ENCODE results near the gene CEACAM21.

CEACAM21 gene

DNA sequence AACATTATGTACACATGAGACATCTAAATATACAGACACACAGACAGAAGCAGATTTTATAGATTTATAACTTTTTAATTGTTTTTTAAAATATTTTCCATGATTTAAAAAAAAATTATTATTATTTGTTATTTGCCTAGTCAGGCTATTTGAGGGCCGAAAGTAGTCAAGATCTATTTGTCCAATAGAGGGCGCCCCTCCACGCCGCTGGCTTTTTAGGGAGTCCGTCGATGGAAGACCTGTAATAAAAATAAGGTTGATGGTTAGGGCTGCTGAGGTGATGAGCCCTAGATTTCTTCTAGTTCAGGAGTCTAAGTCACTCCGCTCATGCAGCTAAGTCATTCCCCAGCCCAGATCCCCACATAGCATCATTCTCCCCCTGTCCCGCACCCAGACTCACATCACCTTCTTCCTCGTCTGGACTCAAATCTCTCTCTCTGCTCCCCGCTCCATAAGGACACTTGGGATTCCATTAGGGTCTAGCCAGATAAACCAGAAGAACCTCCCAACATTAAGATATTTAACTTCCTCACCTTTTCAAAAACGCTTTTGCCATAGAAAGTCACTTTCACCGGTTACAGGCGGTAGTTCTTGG is 33.9 kb upstream of the CEACAM21 start (continued):
- TF ChIP-seq CTCF (tag by site-specific recombination; IDR thresholded peaks at IDR 0.05) (0 out of 2 replicates have a peak, but pooled peaks have one; percentile 25), HOXD13 (CRISPR knock-in tag; IDR thresholded peaks at IDR 0.05; ENCODE audit: borderline replicate concordance) (no peak), ZNF354C (tag by site-specific recombination; IDR thresholded peaks at IDR 0.05; ENCODE audit: borderline replicate concordance, low read depth) (no peak), KLF9 (tag by site-specific recombination; IDR thresholded peaks at IDR 0.05; ENCODE audit: low read depth) (no peak), ZNF654 (tag by site-specific recombination; IDR thresholded peaks at IDR 0.05; ENCODE audit: low read depth) (peak; percentile 31), ZNF211 (tag by site-specific recombination; IDR thresholded peaks at IDR 0.05; ENCODE audit: low read depth) (no peak), ZNF660 (tag by site-specific recombination; IDR thresholded peaks at IDR 0.05) (0 out of 2 replicates have a peak, but pooled peaks have one; percentile 20), PRDM1 (tag by site-specific recombination; IDR thresholded peaks at IDR 0.05) (peak; percentile 51), ZNF112 (tag by site-specific recombination; IDR thresholded peaks at IDR 0.05) (no peak), ZNF777 (tag by site-specific recombination; IDR thresholded peaks at IDR 0.05; ENCODE audit: borderline replicate concordance) (peak; percentile 17; the same call in 1 of the 2 replicates)
- TF ChIP-seq, protein P1, sequence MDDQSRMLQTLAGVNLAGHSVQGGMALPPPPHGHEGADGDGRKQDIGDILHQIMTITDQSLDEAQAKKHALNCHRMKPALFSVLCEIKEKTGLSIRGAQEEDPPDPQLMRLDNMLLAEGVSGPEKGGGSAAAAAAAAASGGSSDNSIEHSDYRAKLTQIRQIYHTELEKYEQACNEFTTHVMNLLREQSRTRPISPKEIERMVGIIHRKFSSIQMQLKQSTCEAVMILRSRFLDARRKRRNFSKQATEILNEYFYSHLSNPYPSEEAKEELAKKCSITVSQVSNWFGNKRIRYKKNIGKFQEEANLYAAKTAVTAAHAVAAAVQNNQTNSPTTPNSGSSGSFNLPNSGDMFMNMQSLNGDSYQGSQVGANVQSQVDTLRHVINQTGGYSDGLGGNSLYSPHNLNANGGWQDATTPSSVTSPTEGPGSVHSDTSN (CRISPR knock-in tag; IDR thresholded peaks at IDR 0.05) = no peak
- TF ChIP-seq, protein P2, sequence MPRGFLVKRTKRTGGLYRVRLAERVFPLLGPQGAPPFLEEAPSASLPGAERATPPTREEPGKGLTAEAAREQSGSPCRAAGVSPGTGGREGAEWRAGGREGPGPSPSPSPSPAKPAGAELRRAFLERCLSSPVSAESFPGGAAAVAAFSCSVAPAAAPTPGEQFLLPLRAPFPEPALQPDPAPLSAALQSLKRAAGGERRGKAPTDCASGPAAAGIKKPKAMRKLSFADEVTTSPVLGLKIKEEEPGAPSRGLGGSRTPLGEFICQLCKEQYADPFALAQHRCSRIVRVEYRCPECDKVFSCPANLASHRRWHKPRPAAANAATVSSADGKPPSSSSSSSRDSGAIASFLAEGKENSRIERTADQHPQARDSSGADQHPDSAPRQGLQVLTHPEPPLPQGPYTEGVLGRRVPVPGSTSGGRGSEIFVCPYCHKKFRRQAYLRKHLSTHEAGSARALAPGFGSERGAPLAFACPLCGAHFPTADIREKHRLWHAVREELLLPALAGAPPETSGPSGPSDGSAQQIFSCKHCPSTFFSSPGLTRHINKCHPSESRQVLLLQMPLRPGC (tag by site-specific recombination; IDR thresholded peaks at IDR 0.05) = no peak

DNA sequence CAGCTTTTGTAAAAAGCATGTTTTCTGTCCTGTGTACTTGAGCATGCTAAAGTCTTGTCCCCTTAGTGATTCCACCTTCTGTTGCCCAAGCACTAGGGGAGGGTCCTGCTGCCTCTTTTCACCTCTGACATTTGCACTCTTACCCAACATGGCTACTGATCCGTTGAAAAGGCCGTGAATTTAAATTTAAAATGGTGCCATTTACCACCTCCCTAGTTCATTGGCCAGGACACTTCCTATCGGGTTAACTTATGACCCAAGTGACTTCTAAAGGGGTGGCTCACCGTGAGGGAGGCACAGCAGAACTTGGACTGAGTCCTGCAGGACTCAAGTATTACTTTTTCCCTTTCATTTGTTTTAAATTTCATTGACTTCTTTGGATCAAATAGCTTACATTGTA is 33.3 kb upstream of the CEACAM21 start:
- POLR2A ChIA-PET = no interaction called here

GRCh38 chr19:41543582-41543981 is 32.4 kb upstream of the CEACAM21 start:
- ChIA-PET POLR2A (no interaction called here), CTCF (interaction anchor here (1.0 to 4.7 kb wide), 9 partner anchors 11 to 240 kb away, joined by 4 to 38 read pairs (median 7); no protein-coding TSS in a partner anchor)

More for the DNA sequence above, 33.3 kb upstream of the CEACAM21 start:
- CTCF ChIA-PET = interaction anchor here (0.5 to 5.3 kb wide), 21 partner anchors 11 to 1991 kb away, joined by 3 to 38 read pairs (median 5); no protein-coding TSS in a partner anchor
- Histone ChIP-seq H3K36me3 (ENCODE audit: control insufficient read depth in 2 of 2, insufficient read depth in 1 of 2, low read length in 2 of 2) (no peaks in the 10 kb centered on the region), H3K4me3 (ENCODE audit: low read depth, low read length) (no peak overlapping the region), H3K9me3 (ENCODE audit: control insufficient read depth, insufficient read depth, low read depth, low read length) (no peaks in the 10 kb centered on the region), H3K4me1 (ENCODE audit: control insufficient read depth, insufficient read depth, low read length) (no peaks in the 10 kb centered on the region), H3K27ac (ENCODE audit: extremely low read depth, low read depth, low read length) (no peak overlapping the region)
- TF ChIP-seq HOXC10 (CRISPR knock-in tag; IDR thresholded peaks at IDR 0.05) (no peak), ZNF423 (tag by site-specific recombination; IDR thresholded peaks at IDR 0.05) (no peak), ZNF274 (IDR thresholded peaks at IDR 0.05; ENCODE audit: low read length) (no peak), ZNF274 (tag by site-specific recombination; IDR thresholded peaks at IDR 0.05; ENCODE audit: borderline replicate concordance) (no peak), ZNF362 (tag by site-specific recombination; IDR thresholded peaks at IDR 0.05) (no peak)

More at GRCh38 chr19:41543582-41543981, 32.4 kb upstream of the CEACAM21 start:
- Histone ChIP-seq H3K4me1 (ENCODE audit: control insufficient read depth, insufficient read depth, low read length) (peaks cover 6% of the 10 kb centered on the region), H3K4me3 (ENCODE audit: low read depth, low read length) (no peak overlapping the region), H3K9me3 (ENCODE audit: control insufficient read depth, insufficient read depth, low read depth, low read length) (no peaks in the 10 kb centered on the region), H3K27ac (ENCODE audit: extremely low read depth, low read depth, low read length) (no peak overlapping the region), H3K36me3 (ENCODE audit: control insufficient read depth in 2 of 2, insufficient read depth in 1 of 2, low read length in 2 of 2) (no peaks in the 10 kb centered on the region)
- no peak for TF ChIP-seq KLF10 (tag by site-specific recombination; IDR thresholded peaks at IDR 0.05)
- no peak for TF ChIP-seq ZNF133 (tag by site-specific recombination; IDR thresholded peaks at IDR 0.05)
- no peak for TF ChIP-seq ZNF398 (tag by site-specific recombination; IDR thresholded peaks at IDR 0.05)
- no peak for TF ChIP-seq GLIS2 (tag by site-specific recombination; IDR thresholded peaks at IDR 0.05)
- no peak for TF ChIP-seq ZNF530 (tag by site-specific recombination; IDR thresholded peaks at IDR 0.05; ENCODE audit: low read depth)
- no peak for TF ChIP-seq ZNF132 (tag by site-specific recombination; IDR thresholded peaks at IDR 0.05; ENCODE audit: borderline replicate concordance)
- TF ChIP-seq, protein P3, sequence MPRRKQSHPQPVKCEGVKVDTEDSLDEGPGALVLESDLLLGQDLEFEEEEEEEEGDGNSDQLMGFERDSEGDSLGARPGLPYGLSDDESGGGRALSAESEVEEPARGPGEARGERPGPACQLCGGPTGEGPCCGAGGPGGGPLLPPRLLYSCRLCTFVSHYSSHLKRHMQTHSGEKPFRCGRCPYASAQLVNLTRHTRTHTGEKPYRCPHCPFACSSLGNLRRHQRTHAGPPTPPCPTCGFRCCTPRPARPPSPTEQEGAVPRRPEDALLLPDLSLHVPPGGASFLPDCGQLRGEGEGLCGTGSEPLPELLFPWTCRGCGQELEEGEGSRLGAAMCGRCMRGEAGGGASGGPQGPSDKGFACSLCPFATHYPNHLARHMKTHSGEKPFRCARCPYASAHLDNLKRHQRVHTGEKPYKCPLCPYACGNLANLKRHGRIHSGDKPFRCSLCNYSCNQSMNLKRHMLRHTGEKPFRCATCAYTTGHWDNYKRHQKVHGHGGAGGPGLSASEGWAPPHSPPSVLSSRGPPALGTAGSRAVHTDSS (tag by site-specific recombination; IDR thresholded peaks at IDR 0.05) = no peak

Measured in HEK293 (cell line).